Mucosa of descending colon (tissue), 3 donors: ENCODE measurements around the gene SLC7A7. TPM values are rescaled to one million over a fixed set of nuclear protein-coding genes. Genes with fewer than 3 reads are reported as not detected.

ENCODE experiments used
- ATAC-seq: fragments of 200-7000 bp; cut with Tn5 transposase; one replicate; pipeline ENCODE4 v1.9.1; 2020; ENCODE audit warnings: mild to moderate bottlenecking, moderate library complexity
- DNase-seq, 3 donors: peaks; one replicate each; pipeline ENCODE4 v3.0.0-alpha.2; 2020
- H3K36me3 ChIP-seq: fragments of 200-600 bp; one replicate; pipeline ENCODE4 v1.8.0; 2021; ENCODE audit warnings: low read depth, mild to moderate bottlenecking
- H3K4me1 ChIP-seq: fragments of 200-600 bp; one replicate; pipeline ENCODE4 v1.8.0; 2021; ENCODE audit warnings: low read depth, mild to moderate bottlenecking
- H3K4me3 ChIP-seq: fragments of 200-600 bp; one replicate; pipeline ENCODE4 v1.8.0; 2021; ENCODE audit warnings: mild to moderate bottlenecking
- H3K9me3 ChIP-seq: fragments of 200-600 bp; one replicate; pipeline ENCODE4 v1.8.0; 2021; ENCODE audit warnings: mild to moderate bottlenecking
- intact Hi-C, 2 donors: fragments of 100-400 bp; cut with DNase I in 1 of 2; cut with micrococcal nuclease in 1 of 2; formaldehyde crosslinking; loops; one replicate each; pipeline versions ENCODE4 v1.11.0 to v1.11.1; 2022; cut with DNase I, micrococcal nuclease
- total RNA-seq, 3 donors: library from RNA; stranded (reverse); fragmentation: NEBNext Ultra II Directional in 2 of 3; extraction: Animal tissue kit (Norgen Biotek cat#: 25700) in 2 of 3; gene quantifications; one replicate each; pipeline versions ENCODE4 v1.2.1 to v1.2.4, GENCODE V29; 2021 to 2023
- TF ChIP-seq, protein P1 (sequence below): fragments of 200-600 bp; IDR thresholded peaks from one replicate; pipeline ENCODE4 v1.8.0; 2022; ENCODE audit warnings: antibody characterized with exemption, mild to moderate bottlenecking
- donor health status: DM: no; HTN: no; CAD: no; lungs with moderate emphysema.
- donor health status: DM: no; HTN: no; CAD: no.
- donor health status: DM: no; HTN: yes; CAD: no.

SLC7A7 gene
- total RNA-seq, 3 donors from 2014 or later, result 7.6 to 13.7 (median 13.2) TPM

DNA sequence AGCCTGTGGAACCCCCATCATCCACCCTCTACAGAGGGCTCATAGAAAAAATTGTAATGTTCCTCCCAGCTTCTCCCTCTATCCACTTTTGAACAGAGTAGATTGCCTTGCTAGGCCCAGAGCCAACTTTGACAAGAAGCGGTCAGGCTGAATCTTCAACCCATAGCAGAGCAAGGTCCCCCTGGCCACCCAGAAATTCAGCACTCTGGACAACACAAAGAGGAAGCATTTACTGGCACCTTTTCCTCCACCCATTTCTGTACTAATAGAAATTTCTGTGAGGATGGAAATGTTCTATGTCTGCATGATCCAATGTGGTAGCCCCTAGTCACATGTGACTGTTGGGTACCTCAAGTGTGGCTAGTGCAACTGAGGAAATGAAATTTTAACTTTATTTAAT lies 91.4 kb downstream of the SLC7A7 start:
- Histone ChIP-seq H3K9me3 (no peaks in the 10 kb centered on the region), H3K36me3 (no peaks in the 10 kb centered on the region), H3K4me1 (no peaks in the 10 kb centered on the region), H3K4me3 (no peak overlapping the region)
- TF ChIP-seq, protein P1, sequence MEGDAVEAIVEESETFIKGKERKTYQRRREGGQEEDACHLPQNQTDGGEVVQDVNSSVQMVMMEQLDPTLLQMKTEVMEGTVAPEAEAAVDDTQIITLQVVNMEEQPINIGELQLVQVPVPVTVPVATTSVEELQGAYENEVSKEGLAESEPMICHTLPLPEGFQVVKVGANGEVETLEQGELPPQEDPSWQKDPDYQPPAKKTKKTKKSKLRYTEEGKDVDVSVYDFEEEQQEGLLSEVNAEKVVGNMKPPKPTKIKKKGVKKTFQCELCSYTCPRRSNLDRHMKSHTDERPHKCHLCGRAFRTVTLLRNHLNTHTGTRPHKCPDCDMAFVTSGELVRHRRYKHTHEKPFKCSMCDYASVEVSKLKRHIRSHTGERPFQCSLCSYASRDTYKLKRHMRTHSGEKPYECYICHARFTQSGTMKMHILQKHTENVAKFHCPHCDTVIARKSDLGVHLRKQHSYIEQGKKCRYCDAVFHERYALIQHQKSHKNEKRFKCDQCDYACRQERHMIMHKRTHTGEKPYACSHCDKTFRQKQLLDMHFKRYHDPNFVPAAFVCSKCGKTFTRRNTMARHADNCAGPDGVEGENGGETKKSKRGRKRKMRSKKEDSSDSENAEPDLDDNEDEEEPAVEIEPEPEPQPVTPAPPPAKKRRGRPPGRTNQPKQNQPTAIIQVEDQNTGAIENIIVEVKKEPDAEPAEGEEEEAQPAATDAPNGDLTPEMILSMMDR, result no peak
- intact Hi-C loops, result no loop called here
- ATAC-seq (no peak), DNase-seq (no peak)

Other genes with a start within 250 kb of the SLC7A7 start
- gene DAD1, start 226.2 kb downstream of the SLC7A7 start, total RNA-seq, result 100 to 1,000 TPM; 124 to 148 (median 140) TPM
- gene ABHD4, start 217.1 kb downstream of the SLC7A7 start, total RNA-seq, result 10 to 100 TPM; 19.3 to 28.4 (median 26.3) TPM
- gene OR6J1, start 171.1 kb downstream of the SLC7A7 start, total RNA-seq, result not detected
- 100 to 1,000 TPM in 2 of 3 donors, 10 to 100 TPM in 1; 97.1 to 137 (median 115) TPM for gene OXA1L, start 48.7 kb downstream of the SLC7A7 start, total RNA-seq
- 10 to 100 TPM; 59.1 to 79.1 (median 64.5) TPM for gene MRPL52, start 14.5 kb upstream of the SLC7A7 start, total RNA-seq
- 100 to 1,000 TPM in 2 of 3 donors, 10 to 100 TPM in 1; 48.1 to 161 (median 104) TPM for gene MMP14, start 21.1 kb upstream of the SLC7A7 start, total RNA-seq
- 100 to 1,000 TPM; 218 to 276 (median 245) TPM for gene LRP10, start 56.3 kb upstream of the SLC7A7 start, total RNA-seq
- under 1 TPM; 0.35 to 0.66 (median 0.51) TPM for gene REM2, start 67.8 kb upstream of the SLC7A7 start, total RNA-seq
- gene RBM23, start 103.7 kb upstream of the SLC7A7 start, total RNA-seq, result 10 to 100 TPM; 74.1 to 97.9 (median 75.3) TPM
- gene PRMT5, start 113.9 kb upstream of the SLC7A7 start, total RNA-seq, result 10 to 100 TPM; 47.7 to 55.1 (median 50.2) TPM
- gene HAUS4, start 141.7 kb upstream of the SLC7A7 start, total RNA-seq, result 10 to 100 TPM; 34.0 to 42.8 (median 41.4) TPM
- 1 to 10 TPM; 1.5 to 4.7 (median 2.3) TPM for gene AJUBA, start 167.1 kb upstream of the SLC7A7 start, total RNA-seq
- 10 to 100 TPM; 11.0 to 16.3 (median 11.8) TPM for gene C14orf93, start 194.7 kb upstream of the SLC7A7 start, total RNA-seq
- 10 to 100 TPM; 54.4 to 94.3 (median 92.5) TPM for gene PSMB5, start 219.5 kb upstream of the SLC7A7 start, total RNA-seq
- not detected for gene PSMB11, start 226.8 kb upstream of the SLC7A7 start, total RNA-seq
- 1 to 10 TPM; 2.7 to 4.8 (median 4.4) TPM for gene CDH24, start 242.1 kb upstream of the SLC7A7 start, total RNA-seq